KG1 (cell line): ENCODE data around the gene XAF1.
"Not testable (repeated sequence)": the region's sequence is repeated elsewhere in the genome, so short reads cannot be mapped to it uniquely, and the experiment has no call there.

Experiments used
- DNase-seq: peaks from one replicate; lab custom pipeline; 2025; lab: John Stamatoyannopoulos, UW

The XAF1 gene

DNA sequence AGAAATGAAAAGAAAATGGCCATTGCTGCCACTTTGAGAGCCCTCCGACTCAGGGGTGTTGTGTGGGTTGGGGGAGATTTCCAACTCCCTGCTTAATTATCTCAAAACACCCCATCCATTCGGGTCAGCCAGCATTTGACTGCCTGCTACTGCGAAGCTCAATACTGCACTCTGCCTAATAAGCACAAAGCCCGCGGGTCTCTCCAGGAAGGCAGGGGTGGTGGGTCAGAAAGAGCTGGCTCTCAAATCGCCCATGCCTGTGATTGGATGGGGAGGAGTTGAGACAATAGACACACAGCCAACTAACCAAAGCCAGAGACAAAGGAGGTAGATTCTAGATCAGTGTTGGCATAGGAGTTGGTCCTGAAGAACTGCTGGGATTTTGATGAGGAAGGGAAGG lies 2.3 kb upstream of the XAF1 start:
- no peak for DNase-seq

DNA sequence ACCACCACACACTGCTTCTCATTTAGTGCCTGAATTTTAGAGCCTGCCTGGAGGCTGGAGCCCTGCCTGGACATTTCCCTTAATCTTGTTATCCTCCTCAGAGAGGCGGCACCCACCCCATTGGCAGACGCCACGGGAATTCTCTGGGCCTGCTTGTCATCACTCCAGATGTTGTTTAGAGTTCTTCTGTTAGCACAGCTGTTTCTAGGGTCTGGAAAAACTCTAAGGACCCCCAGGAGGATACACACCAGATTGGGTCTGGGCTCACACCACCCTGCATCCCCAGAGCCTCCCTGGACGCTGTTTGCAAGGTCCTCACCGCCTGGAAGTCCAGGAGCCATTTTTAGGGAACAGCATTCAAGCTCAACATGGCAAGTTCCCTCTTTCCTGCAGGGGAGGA lies 565 bp upstream of the XAF1 start:
- DNase-seq: no peak

DNA sequence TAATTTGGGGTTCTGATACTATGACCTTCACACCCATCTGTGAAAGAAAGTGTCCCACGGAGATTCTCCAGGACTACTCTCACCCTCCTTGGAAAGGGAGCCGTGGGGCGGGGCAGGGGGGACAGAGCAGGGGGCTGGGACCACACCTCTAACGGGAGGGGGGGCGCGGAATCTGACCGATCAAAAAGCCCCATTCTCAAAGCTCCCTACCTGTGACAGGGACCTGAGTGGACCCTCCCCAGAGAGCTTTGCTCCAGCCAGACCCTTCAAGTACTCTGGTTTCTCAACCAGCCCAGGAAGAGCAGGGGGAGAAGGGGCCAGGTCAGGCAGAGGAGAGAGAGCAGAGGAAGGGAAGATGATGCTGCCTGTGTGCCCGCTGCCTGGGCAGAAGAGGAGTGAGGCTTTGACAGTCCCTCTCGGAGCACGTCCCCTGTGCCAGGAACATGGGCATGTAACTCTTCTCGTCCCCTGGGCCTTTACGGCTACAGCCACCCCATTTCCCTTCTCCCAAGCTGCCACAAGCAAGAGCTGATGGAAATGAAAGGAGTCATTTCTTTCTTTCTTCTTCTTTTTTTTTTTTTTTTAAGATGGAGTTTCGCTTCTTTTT lies 682 bp downstream of the XAF1 start:
- no peak for DNase-seq

- DNase-seq: no peak
These were observed 1.9 kb downstream of the XAF1 start for GRCh38 chr17:6757747-6758146.

DNA sequence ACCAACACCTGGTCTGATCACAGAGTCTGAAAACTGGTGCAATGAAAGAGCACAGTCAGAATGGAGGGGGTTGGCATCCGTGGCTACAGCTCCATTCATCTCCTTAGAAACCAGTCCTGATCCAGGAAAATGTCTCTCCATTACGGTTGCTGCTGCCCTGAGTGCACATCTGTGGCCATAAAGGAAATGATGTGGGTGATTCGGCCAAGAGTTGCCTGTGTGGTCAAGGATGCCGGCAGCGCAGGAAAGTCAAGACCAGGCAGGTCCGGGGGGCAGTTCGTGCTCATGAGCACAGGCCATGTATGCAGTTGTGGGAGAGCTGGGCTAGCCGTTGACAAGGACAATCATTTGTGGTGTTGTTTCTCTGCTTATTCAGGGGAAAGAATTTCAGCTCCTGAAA lies 5.9 kb downstream of the XAF1 start:
- no peak for DNase-seq

DNA sequence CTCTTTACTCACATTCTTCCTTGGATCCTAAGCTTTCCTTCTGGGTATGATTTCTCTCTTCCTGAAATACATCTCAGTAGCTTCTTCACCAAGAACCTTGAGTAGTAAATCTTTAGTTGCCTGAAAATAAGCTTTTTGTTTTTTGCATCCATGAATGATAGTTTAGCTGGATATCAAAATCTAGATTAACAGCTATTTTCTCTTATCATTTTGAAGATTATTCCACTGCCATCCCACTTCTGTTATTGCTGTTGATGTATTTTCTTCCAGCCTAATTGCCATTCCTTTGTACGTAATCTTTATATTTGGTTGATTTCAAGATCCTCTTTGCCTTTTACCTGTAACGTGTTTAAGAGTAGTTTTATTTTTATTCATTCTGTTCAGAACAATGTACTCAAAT lies 12.6 kb downstream of the XAF1 start:
- DNase-seq: no peak

DNA sequence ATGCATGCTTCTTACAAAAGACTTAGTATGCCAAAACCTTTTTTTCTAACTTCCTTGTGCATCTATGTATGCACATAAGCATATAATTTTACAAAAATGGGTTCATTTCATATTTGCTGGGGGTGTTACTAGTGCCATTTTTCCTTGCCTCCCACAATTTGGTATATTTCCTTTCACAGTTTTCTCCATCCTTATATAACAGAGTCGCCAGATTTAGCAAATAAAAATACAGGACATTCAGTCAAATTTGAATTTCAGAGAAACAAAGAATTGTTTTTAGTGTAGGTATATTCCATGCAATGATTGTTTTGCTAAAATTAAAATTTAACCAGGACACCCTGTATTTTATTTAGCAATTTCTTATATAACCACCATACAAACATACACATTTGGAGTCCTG lies 16.2 kb downstream of the XAF1 start:
- no peak for DNase-seq

DNA sequence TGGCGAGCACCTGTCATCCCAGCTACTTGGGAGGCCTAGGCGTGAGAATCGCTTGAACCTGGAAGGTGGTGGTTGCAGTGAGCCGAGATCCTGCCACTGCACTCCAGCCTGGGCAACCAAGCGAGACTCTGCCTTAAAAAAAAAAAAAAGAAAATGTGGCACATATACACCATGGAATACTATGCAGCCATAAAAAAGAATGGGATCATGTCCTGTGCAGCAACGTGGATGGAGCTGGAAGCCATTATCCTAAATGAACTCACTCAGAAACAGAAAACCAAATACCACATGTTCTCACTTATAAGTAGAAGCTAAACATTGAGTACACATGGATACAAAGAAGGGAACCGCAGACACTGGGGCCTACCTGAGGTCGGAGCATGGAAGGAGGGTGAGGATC lies 19.1 kb downstream of the XAF1 start:
- not testable (repeated sequence) for DNase-seq

DNA sequence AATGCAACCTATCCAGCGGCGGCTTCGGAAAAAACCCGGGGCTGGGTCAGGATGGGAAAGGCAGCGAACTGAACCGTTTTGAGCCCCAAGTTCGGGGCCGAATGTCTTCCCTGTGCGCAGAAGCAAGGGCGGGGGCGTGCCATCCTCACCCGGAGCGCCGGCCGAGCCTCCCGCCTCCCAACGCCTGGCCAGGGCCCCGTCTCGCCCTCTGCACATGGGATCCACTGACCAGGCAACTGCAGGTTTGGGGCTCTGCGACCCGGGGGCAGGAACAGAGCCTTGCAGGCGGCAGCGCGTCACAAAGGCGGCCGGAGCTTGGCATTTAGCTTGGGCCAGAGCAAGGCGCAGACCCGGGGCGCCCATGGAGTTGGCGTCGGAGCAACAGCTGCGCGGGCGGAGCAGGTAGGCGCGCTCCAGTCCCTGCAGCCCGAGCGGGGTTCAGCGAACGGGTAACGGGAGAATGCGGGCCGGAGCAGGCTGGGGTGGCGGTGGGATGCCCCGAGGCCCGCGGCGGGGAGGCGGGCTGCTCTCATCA lies 20.1 kb downstream of the XAF1 start, which contains the start of gene FBXO39:
FBXO39 (plus strand) TSS at position 345 of the 535 bp plus-strand sequence. CDS start 3,654 bp downstream, outside the sequence.
- DNase-seq: no peak

DNA sequence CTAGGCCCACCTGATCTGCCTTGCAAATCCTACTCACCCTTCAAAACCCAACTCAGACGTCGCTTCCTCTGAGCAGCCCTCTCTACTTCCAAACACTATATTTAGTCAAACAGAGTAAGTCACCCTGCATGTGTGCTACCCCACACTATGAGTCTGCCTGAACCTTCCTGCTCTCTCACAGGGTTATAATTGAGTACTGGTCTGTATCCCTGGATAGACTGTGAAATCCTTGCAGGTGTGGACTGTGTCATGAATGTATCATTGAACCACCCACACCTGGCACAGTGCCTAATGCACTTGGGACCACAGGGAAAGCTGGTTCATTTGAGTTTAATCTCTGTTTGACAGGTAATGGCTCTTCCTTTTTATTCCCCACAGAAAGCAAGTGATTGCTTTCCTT lies 23.6 kb downstream of the XAF1 start:
- no peak for DNase-seq

GRCh38 chr17:6780001-6780400 lies 24.2 kb downstream of the XAF1 start:
- DNase-seq: no peak

GRCh38 chr17:6780886-6781285 lies 25.0 kb downstream of the XAF1 start:
- DNase-seq: no peak

DNA sequence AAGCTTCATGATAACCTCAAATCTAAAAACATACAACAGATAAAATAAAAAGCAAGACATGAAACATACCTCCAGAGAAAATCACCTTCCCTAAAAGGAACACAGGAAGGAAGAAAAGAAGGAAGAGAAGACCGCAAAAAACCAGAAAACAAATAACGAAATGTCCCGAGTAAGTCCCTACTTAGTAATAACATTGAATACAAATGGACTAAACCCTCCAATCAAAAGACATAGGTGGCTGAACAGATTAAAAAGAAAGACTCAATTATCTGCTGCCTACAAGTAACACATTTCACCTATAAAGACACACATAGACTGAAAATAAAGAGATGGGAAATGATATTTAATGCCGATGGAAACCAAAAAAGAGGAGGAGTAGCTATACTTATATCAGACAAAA lies 26.4 kb downstream of the XAF1 start:
- DNase-seq: no peak

- DNase-seq: no peak
These were observed 30.8 kb downstream of the XAF1 start for GRCh38 chr17:6786618-6787017.

GRCh38 chr17:6787081-6787693 lies 31.3 kb downstream of the XAF1 start:
- DNase-seq: no peak

DNA sequence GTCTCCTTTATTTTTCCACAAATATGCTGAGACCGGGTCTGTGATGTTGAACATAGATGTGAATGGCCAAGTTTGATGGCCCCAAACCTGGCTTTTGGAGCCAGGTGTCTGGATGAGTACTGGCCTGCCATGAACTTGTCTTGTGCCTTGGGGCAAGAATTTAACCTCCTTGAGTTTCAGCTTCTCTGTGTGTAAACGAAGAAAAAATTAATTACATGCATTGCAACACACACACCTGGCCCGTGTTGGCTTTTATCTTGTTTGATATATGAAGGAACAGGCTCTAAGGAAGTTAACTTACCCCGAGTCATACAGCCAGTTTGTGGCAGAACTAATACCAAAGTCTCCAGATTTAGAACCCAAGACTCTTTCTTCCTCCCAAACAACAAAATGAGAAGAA lies 33.3 kb downstream of the XAF1 start:
- DNase-seq: no peak

DNA sequence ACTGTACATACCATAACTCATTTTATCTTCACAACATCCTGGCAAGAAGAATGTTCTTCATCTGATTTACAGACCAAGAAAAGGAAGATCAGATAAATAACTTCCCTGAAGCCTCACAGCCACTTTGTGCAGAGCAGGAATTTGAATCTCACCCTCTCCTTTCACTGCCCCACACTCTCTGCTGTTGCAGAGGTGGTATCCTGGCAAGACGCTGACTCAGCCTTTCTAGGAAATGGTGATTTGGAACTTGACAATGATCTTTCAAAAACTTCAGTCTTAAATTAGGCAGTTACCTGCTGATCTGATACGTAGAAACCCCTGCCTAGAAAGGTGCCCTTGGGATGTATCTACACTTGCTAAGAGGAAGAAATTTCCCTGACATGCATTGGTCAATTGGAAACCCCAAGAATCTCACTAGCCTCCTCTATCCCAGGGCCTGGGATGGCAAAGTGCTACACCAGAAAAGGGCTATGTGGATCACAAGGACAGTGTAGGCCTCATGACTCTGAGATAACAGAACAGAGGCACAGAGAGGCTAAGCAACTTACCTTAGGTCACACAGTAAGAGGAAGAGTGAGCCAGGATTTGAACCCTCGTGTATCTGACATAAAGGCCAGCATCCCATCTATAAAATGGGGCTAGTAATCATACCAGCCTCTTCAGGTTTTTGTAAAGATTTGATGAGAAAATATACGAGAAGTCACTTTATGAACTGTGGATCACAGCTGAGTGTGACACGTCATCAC lies 38.1 kb downstream of the XAF1 start:
- no peak for DNase-seq

DNA sequence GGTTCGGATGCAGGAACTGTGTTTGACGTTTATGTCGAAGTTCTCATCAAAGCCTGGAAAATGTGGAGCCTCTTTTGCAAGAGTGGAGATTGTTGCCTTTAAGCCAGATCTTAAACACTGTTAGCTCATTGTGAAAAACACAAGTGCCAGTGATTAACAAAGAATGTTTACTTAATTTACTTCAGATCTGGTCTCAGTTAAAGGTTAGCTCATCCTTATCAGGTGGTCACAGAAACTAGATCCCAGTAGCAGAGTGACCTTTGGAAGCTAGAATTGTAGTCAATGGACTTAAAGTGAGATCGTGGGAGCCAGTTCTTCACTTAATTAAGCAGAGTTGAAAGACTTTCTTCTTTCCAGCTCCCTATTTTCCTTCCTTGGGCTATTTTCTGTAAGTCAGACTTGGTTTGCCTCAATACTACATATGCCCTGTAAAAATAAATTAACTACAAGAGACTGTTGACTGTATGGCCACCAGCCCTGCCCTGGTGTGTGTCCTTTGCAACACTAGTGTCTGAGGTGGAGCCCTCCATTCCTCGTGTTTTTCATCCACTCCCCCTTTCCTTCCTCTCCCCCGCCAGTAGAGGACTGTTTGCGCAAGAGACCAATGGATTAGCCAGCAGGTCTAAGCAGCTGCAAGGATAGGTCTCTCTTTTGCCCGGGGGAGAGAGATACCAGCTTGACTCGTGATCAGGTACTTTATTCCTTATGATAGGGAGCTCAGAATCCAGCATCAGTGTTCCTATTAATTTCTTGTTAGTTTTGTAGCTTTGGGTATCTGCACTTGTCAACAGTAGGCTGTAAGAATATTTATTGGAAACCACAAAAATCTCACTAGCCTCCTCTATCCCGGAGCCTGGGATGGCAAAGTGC lies 40.4 kb downstream of the XAF1 start:
- DNase-seq: no peak

- DNase-seq: no peak
These were observed 41.1 kb downstream of the XAF1 start for GRCh38 chr17:6796887-6797490.

DNA sequence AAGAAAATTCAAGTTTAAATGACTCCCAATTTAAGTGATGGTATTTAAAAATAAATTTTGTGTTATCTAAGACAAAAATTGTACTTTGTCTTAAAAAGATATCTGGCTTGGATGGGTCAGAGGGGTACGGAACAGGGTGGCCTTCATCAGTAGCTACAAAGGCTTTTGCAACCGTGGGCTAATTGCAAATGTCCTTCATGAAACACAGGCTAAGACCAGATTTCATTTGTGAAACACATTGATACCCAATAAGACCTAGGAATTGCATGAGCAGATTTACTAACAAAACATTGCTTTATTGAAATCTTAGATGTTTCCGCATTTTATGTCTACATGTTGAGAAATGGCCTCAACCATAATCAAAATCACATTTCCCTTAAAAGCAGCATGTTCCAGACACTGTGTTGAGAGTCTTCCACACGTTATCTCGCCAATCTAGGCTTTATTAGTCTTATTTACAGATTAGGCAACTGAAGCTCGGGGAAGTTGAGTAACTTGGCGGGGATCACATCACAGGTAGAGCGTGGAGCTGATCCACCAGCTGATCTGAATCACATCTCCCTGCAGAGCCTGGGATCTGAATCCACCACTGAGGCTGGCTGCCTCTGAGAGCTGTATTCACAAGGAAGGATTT lies 42.0 kb downstream of the XAF1 start:
- no peak for DNase-seq

DNA sequence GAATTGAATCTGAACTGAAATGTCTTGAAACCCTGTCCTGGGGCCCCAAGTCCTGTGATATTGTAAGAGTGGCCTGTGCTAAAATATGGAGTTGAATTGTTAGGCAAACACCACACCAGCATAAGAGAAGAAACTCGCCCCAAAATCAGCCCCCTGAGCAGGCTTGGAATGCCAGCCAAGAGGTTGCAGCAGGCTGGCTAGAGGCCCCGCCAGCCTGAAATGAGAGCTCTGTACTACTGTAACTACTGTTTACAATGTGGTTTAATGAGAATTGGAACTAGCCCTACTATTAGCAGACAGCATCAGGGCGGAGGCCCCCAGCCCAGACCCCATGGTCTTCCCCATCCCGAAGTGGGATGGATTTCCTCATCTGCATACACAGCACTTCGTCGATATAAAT lies 43.9 kb downstream of the XAF1 start:
- no peak for DNase-seq
